HFF-Myc (cell line): ENCODE data around the gene RASSF6.
A peak's percentile ranks its signal among the peaks of the same experiment; 100 is the strongest.
"Not testable (repeated sequence)": the region's sequence is repeated elsewhere in the genome, so short reads cannot be mapped to it uniquely, and the experiment has no call there.

Source experiments
- DNase-seq: peaks from one replicate; pipeline ENCODE4 v3.0.0-alpha.2; 2011; ENCODE audit warnings: low read depth; ENCODE audit errors: extremely low read depth
- H3K4me3 ChIP-seq: replicated peaks from 2 replicates; pipeline ENCODE4 v1.5.1; 2011; ENCODE audit warnings: low read depth, mild to moderate bottlenecking, control low read depth, low read length
- CTCF ChIP-seq: IDR thresholded peaks from 2 replicates; pipeline ENCODE4 v1.5.1; 2012; ENCODE audit warnings: mild to moderate bottlenecking, low read depth, low read length, control low read depth; ENCODE audit errors: missing control alignments

Gene RASSF6

GRCh38 chr4:73603854-73604584, 16.2 kb downstream of the RASSF6 start:
- H3K4me3 ChIP-seq: no peak overlapping the region
- no peak for DNase-seq
- no peak for TF ChIP-seq CTCF

- DNase-seq: no peak
- no peak overlapping the region for H3K4me3 ChIP-seq
- TF ChIP-seq CTCF: no peak
These were observed 16.9 kb downstream of the RASSF6 start for GRCh38 chr4:73603271-73603710.

- H3K4me3 ChIP-seq: no peak overlapping the region
- no peak for TF ChIP-seq CTCF
- no peak for DNase-seq
These were observed 19.3 kb downstream of the RASSF6 start for GRCh38 chr4:73600954-73601353.

- peak; percentile 60 for DNase-seq
- TF ChIP-seq CTCF: no peak
These were observed 21.1 kb downstream of the RASSF6 start for GRCh38 chr4:73599182-73599581.

GRCh38 chr4:73597594-73597993, 22.6 kb downstream of the RASSF6 start:
- DNase-seq: no peak
- no peak for TF ChIP-seq CTCF
- no peak overlapping the region for H3K4me3 ChIP-seq

More at GRCh38 chr4:73599182-73599581, 21.1 kb downstream of the RASSF6 start:
- H3K4me3 ChIP-seq: no peak overlapping the region

GRCh38 chr4:73597183-73597582, 23.1 kb downstream of the RASSF6 start:
- not testable (repeated sequence) for H3K4me3 ChIP-seq, DNase-seq

GRCh38 chr4:73596001-73596400, 24.2 kb downstream of the RASSF6 start:
- TF ChIP-seq CTCF: no peak
- H3K4me3 ChIP-seq: no peak overlapping the region
- no peak for DNase-seq
